ENCODE results near the gene CES2.
"Not testable (repeated sequence)": the region's sequence is repeated elsewhere in the genome, so short reads cannot be mapped to it uniquely, and the experiment has no call there.

The CES2 gene

GRCh38 chr16:66954097-66954659 is 18.9 kb downstream of the CES2 start:
- H3K4me2 ChIP-seq (ENCODE audit: low read depth, low read length, poor library complexity, severe bottlenecking) = no peak overlapping the region
- no peak overlapping the region for H3K27ac ChIP-seq (ENCODE audit: low read depth, low read length)
- no peaks in the 10 kb centered on the region for H3K9me3 ChIP-seq (ENCODE audit: insufficient read depth, low read length)
- no peak overlapping the region for H3K4me3 ChIP-seq (ENCODE audit: insufficient read depth, low read length, poor library complexity, severe bottlenecking)
- no peaks in the 10 kb centered on the region for H3K9me2 ChIP-seq (replicated peaks; ENCODE audit: insufficient read depth, low read length)
- H2AFZ ChIP-seq (ENCODE audit: low read depth, low read length, severe bottlenecking) = no peak overlapping the region
- H3K36me3 ChIP-seq (ENCODE audit: low read length) = no peaks in the 10 kb centered on the region
- TF ChIP-seq, protein P1, sequence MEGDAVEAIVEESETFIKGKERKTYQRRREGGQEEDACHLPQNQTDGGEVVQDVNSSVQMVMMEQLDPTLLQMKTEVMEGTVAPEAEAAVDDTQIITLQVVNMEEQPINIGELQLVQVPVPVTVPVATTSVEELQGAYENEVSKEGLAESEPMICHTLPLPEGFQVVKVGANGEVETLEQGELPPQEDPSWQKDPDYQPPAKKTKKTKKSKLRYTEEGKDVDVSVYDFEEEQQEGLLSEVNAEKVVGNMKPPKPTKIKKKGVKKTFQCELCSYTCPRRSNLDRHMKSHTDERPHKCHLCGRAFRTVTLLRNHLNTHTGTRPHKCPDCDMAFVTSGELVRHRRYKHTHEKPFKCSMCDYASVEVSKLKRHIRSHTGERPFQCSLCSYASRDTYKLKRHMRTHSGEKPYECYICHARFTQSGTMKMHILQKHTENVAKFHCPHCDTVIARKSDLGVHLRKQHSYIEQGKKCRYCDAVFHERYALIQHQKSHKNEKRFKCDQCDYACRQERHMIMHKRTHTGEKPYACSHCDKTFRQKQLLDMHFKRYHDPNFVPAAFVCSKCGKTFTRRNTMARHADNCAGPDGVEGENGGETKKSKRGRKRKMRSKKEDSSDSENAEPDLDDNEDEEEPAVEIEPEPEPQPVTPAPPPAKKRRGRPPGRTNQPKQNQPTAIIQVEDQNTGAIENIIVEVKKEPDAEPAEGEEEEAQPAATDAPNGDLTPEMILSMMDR (IDR thresholded peaks at IDR 0.05; ENCODE audit: insufficient read depth, low read length, poor library complexity, severe bottlenecking) = peak; percentile 83
- TF ChIP-seq EZH2phosphoT487 (conservative IDR thresholded peaks at IDR 0.05; ENCODE audit: low read length) = no peak
- no peaks in the 10 kb centered on the region for H3F3A ChIP-seq (ENCODE audit: insufficient read depth)
- H3K79me2 ChIP-seq (ENCODE audit: insufficient read depth, low read length) = no peaks in the 10 kb centered on the region
- H3K27me3 ChIP-seq (ENCODE audit: low read length) = no peaks in the 10 kb centered on the region
- H3K9ac ChIP-seq (ENCODE audit: low read length) = no peak overlapping the region
- H4K20me1 ChIP-seq (ENCODE audit: low read depth, low read length) = no peaks in the 10 kb centered on the region

DNA sequence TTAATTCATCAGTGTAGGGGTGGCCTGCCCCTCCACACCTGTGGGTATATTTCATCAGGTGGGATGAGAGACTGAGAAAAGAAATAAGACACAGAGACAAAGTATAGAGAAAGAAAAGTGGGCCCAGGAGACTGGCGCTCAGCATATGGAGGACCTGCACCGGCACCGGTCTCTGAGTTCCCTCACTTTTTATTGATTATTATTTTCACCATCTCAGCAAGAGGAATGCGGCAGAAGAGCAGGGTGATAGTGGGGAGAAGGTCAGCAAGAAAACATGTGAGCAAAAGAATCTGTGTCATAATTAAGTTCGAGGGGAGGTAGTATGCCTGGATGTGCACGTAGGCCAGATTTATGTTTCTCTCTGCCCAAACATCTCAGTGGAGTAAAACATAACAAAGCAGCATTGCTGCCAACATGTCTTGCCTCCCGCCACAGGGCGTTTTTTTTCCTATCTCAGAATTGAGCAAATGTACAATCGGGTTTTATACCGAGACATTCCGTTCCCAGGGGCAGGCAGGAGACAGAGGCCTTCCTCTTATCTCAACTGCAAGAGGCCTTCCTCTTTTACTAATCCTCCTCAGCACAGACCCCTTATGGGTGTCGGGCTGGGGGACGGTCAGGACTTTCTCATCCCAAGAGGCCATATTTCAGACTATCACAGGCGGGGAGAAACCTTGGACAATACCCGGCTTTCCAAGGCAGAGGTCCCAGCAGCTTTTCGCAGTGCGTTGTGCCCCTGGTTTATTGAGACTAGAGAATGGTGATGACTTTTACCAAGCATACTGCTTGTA is 20.2 kb downstream of the CES2 start:
- not testable (repeated sequence) for H3K36me3 ChIP-seq (ENCODE audit: low read length); H3K27ac ChIP-seq (ENCODE audit: low read depth, low read length); H3K4me3 ChIP-seq (ENCODE audit: insufficient read depth, low read length, poor library complexity, severe bottlenecking); H3K27me3 ChIP-seq (ENCODE audit: low read length); H3F3A ChIP-seq (ENCODE audit: insufficient read depth); H4K20me1 ChIP-seq (ENCODE audit: low read depth, low read length); H3K79me2 ChIP-seq (ENCODE audit: insufficient read depth, low read length); H3K9me2 ChIP-seq (replicated peaks; ENCODE audit: insufficient read depth, low read length); H3K9ac ChIP-seq (ENCODE audit: low read length); H3K4me2 ChIP-seq (ENCODE audit: low read depth, low read length, poor library complexity, severe bottlenecking); H2AFZ ChIP-seq (ENCODE audit: low read depth, low read length, severe bottlenecking); H3K9me3 ChIP-seq (ENCODE audit: insufficient read depth, low read length)

DNA sequence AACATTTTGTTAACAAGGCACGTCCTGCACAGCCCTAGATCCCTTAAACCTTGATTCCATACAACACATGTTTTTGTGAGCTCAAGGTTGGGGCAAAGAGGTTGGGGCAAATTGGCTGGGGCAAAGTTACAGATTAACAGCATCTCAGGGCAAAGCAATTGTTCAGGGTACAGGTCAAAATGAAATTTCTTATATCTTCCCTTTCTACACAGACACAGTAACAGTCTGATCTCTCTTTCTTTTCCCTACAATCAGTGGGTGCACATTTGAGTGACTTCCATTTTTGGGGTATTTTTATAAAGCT is 20.8 kb downstream of the CES2 start:
- H3K9me2 ChIP-seq (replicated peaks; ENCODE audit: insufficient read depth, low read length); H4K20me1 ChIP-seq (ENCODE audit: low read depth, low read length); H3K4me2 ChIP-seq (ENCODE audit: low read depth, low read length, poor library complexity, severe bottlenecking); H3K36me3 ChIP-seq (ENCODE audit: low read length); H3K27ac ChIP-seq (ENCODE audit: low read depth, low read length); H3K9me3 ChIP-seq (ENCODE audit: insufficient read depth, low read length); H3K4me3 ChIP-seq (ENCODE audit: insufficient read depth, low read length, poor library complexity, severe bottlenecking); H3K79me2 ChIP-seq (ENCODE audit: insufficient read depth, low read length); H3K9ac ChIP-seq (ENCODE audit: low read length); H2AFZ ChIP-seq (ENCODE audit: low read depth, low read length, severe bottlenecking); H3K27me3 ChIP-seq (ENCODE audit: low read length); H3F3A ChIP-seq (ENCODE audit: insufficient read depth): not testable (repeated sequence)

GRCh38 chr16:66958857-66959703 is 23.8 kb downstream of the CES2 start:
- Histone ChIP-seq H3K9me3 (ENCODE audit: insufficient read depth, low read length) (no peaks in the 10 kb centered on the region), H3K4me2 (ENCODE audit: low read depth, low read length, poor library complexity, severe bottlenecking) (no peak overlapping the region), H3K36me3 (ENCODE audit: low read length) (no peaks in the 10 kb centered on the region), H3K79me2 (ENCODE audit: insufficient read depth, low read length) (no peaks in the 10 kb centered on the region), H3F3A (ENCODE audit: insufficient read depth) (no peaks in the 10 kb centered on the region), H3K27me3 (ENCODE audit: low read length) (no peaks in the 10 kb centered on the region), H2AFZ (ENCODE audit: low read depth, low read length, severe bottlenecking) (no peak overlapping the region), H3K9me2 (replicated peaks; ENCODE audit: insufficient read depth, low read length) (no peaks in the 10 kb centered on the region), H3K27ac (ENCODE audit: low read depth, low read length) (no peak overlapping the region), H3K9ac (ENCODE audit: low read length) (no peak overlapping the region), H3K4me3 (ENCODE audit: insufficient read depth, low read length, poor library complexity, severe bottlenecking) (no peak overlapping the region), H4K20me1 (ENCODE audit: low read depth, low read length) (no peaks in the 10 kb centered on the region)
- no peak for TF ChIP-seq EZH2phosphoT487 (conservative IDR thresholded peaks at IDR 0.05; ENCODE audit: low read length)
- TF ChIP-seq, protein P1 (IDR thresholded peaks at IDR 0.05; ENCODE audit: insufficient read depth, low read length, poor library complexity, severe bottlenecking) = no peak
